AG09309 (cell line): ENCODE results near the gene CCDC18.

Experiments
- DNase-seq: peaks from one replicate; pipeline ENCODE4 v3.0.0-alpha.2; 2010; ENCODE audit warnings: low read depth
- H3K4me3 ChIP-seq: 2 replicates; pipeline ENCODE4 v1.5.1; 2011; ENCODE audit warnings: mild to moderate bottlenecking, low read depth, low read length, moderate library complexity; ENCODE audit not compliant: control insufficient read depth
- TF ChIP-seq, protein P1 (sequence below): IDR thresholded peaks from 2 replicates; pipeline ENCODE4 v1.5.1; 2011; ENCODE audit warnings: mild to moderate bottlenecking, low read depth, low read length, inconsistent platforms; ENCODE audit not compliant: insufficient read depth, control insufficient read depth; ENCODE audit errors: missing control alignments

Gene CCDC18

DNA sequence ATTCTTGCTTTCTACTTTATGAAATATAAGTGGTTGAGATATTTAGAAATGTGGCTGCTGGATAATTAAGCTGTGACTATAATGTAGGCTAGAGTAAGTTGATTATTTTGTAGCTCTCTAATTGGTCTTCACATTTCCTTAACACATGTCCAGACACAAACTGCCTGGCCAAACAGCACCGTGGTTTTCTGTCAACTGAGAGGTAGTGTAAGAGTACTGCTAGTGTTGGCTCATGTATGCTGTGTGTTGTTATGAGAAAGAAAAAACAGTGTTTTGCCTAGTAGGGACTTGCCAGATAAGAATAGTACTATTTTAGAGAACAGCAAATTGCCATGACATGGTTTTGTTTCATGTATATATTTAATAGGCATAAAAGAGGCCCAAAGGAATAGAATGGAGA, 37.4 kb upstream of the CCDC18 start:
- H3K4me3 ChIP-seq = no peak overlapping the region
- TF ChIP-seq, protein P1, sequence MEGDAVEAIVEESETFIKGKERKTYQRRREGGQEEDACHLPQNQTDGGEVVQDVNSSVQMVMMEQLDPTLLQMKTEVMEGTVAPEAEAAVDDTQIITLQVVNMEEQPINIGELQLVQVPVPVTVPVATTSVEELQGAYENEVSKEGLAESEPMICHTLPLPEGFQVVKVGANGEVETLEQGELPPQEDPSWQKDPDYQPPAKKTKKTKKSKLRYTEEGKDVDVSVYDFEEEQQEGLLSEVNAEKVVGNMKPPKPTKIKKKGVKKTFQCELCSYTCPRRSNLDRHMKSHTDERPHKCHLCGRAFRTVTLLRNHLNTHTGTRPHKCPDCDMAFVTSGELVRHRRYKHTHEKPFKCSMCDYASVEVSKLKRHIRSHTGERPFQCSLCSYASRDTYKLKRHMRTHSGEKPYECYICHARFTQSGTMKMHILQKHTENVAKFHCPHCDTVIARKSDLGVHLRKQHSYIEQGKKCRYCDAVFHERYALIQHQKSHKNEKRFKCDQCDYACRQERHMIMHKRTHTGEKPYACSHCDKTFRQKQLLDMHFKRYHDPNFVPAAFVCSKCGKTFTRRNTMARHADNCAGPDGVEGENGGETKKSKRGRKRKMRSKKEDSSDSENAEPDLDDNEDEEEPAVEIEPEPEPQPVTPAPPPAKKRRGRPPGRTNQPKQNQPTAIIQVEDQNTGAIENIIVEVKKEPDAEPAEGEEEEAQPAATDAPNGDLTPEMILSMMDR = no peak
- no peak for DNase-seq

DNA sequence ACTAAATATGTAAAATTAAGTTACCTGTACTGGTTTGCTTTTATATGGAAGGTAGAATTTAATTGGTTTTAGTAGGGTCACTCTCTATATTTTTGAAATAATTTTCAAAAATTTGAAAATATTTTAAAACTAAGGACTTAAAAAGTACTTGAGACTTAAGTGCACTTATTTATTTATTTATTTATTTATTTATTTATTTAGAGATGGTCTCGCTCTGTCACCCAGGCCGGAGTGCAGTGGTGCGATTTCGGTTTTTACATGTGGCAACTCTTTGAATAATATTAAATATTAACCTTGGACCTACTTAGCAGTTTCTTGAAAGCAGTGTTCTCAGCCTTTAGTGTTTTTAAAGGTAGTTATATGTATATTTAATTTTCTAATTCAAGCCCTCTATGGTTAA, 36.8 kb upstream of the CCDC18 start:
- no peak overlapping the region for H3K4me3 ChIP-seq
- TF ChIP-seq, protein P1 = no peak
- no peak for DNase-seq

DNA sequence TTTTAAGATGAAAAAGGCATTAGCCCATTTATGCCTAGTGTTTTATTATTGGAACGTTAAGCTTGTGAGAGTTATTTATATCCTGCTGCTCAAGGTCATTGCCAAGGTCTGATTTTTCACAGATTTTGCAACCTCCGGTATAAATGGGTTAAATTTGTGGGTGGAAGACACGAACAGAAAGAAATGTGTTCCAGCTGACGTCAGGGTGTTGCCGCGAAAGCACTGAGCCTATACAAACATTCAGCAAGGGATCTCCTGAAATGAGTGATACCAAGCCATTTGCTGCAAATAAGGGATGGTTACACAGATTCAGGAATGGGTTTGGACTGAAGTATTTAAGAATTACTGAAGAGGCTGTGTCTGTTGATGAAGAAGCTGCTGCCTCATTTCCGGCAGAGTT, 32.5 kb upstream of the CCDC18 start:
- DNase-seq = no peak
- no peak overlapping the region for H3K4me3 ChIP-seq
- TF ChIP-seq, protein P1 = no peak

DNA sequence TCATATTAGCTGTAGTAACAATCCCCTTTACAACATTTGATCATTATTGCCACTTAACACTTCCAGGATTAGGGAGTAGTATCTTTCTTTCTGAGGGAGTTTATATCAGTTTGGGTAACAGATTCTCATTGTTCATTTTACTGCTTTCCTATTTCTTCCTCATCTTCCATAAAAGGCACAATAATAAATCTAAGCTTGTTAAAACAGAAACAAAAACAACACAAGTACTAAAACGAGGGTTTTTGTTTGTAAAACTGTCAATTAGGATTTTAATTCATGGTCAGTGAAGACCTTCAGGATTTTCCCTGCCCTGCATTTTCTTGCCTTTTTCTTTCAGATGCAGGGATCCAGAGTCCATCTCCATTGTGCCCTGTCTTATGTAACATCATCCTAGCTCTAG, 29.8 kb upstream of the CCDC18 start:
- TF ChIP-seq, protein P1 = no peak
- H3K4me3 ChIP-seq = no peak overlapping the region
- DNase-seq = no peak

DNA sequence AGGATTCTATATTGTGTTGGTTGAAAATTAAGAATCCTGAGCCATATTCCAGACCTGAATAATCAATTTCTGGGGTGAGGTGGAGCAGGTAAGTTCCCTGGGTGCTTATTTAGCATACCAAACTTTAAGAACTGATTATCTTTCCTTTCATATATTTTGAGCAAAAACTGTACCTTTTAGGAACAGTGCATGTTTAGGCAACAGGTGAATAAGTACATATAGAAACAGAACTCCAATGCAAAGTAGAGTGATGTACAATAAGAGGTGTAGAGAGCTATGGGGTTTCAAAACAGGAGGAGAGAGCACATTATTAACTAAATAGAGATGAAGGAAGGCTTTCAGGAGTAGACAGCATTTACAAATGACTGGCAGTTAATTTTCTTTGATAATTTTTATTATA, 29.1 kb upstream of the CCDC18 start:
- TF ChIP-seq, protein P1 = no peak
- no peak overlapping the region for H3K4me3 ChIP-seq
- DNase-seq = no peak

DNA sequence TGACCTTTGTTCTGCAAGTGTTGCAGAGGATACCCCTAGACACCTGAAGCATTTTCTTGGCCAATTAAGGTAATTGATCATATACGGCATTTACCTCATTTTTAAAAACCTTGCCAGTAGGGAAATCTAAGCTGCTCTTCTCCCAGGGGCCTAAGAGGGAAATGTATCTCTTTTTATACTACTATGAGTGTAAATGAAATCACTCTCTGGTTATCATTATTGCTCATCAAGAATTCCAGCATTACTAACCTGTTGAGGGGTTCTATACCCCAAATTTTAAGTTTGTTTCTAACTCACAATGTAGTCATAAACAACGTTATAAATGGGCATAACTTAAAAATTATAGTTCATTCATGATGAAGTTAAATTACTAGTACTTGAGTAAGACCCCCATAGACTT, 27.7 kb upstream of the CCDC18 start:
- TF ChIP-seq, protein P1 = no peak

DNA sequence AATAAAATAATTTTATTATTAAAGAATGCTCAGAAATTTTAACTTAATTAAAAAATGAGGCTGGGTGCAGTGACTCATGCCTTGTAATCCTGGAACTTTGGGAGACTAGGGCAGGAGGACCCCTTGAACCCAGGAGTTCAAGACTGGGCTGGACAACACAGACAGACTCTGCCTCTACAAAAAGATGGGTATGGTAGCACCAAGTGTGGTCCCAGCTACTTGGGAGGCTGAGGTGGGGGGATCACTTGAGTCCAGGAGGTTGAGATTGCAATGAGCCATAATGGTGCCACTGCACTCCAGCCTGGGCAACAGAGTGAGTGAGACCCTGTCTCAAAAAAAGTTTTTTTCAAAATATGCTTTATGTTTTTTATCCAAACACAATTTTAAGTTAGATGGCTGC, 25.6 kb upstream of the CCDC18 start:
- DNase-seq = no peak
- TF ChIP-seq, protein P1 = no peak

More for the DNA sequence above, 27.7 kb upstream of the CCDC18 start:
- no peak for DNase-seq
- no peak overlapping the region for H3K4me3 ChIP-seq

More for the DNA sequence above, 25.6 kb upstream of the CCDC18 start:
- no peak overlapping the region for H3K4me3 ChIP-seq
